SK-N-SH (cell line): ENCODE data around the gene DHRS9. TPM values are rescaled to one million over a fixed set of nuclear protein-coding genes. Genes with fewer than 3 reads are reported as not detected.

Source experiments
- CTCF ChIA-PET: fragments of 300-600, 350-600 bp; formaldehyde crosslinking; extraction: SDS; loops from one replicate; lab custom pipeline; 2021; lab: Yijun Ruan, JAX
- POLR2A ChIA-PET: fragments of 350-600 bp; sonication (Branson Sonifier 250); formaldehyde crosslinking; extraction: SDS; loops from one replicate; lab custom pipeline; 2020; ENCODE audit warnings: antibody characterized with exemption, inconsistent platforms; lab: Yijun Ruan, JAX
- DNase-seq: peaks from one replicate; pipeline ENCODE4 v3.0.0; 2012
- H2AFZ ChIP-seq: fragments of 200-600 bp; sonication (generic); 2 replicates; pipeline ENCODE4 v1.8.1; 2016; ENCODE audit warnings: antibody characterized with exemption, mild to moderate bottlenecking, low read depth
- H3F3A ChIP-seq: fragments of 200-600 bp; sonication (generic); replicated peaks from 2 replicates; pipeline ENCODE3; 2016; ENCODE audit warnings: antibody characterized with exemption, mild to moderate bottlenecking; ENCODE audit not compliant: insufficient read depth
- H3K27ac ChIP-seq, 2 experiments: fragments of 200-500 bp in 1 of 2; fragments of 200-600 bp in 1 of 2; sonication (Bioruptor generic) in 1 of 2; sonication (generic), shearing (Covaris generic) in 1 of 2; 2 replicates each; pipeline versions ENCODE4 v1.5.1 to v1.6.1; 2014 to 2016; ENCODE audit warnings: low read depth in 2 of 2, inconsistent platforms in 1 of 2, low read length in 1 of 2, mild to moderate bottlenecking in 1 of 2, mixed read lengths in 1 of 2
- H3K27me3 ChIP-seq: fragments of 200-600 bp; sonication (generic), shearing (Covaris generic); 2 replicates; pipeline ENCODE4 v1.6.1; 2016; ENCODE audit warnings: mixed run types; ENCODE audit not compliant: insufficient read depth
- H3K36me3 ChIP-seq, 2 experiments: fragments of 200-500 bp in 1 of 2; fragments of 200-600 bp in 1 of 2; sonication (Bioruptor generic) in 1 of 2; sonication (generic) in 1 of 2; replicated peaks in 1 of 2; 2 replicates each; pipeline versions ENCODE3 to v1.5.1; 2014 to 2016; ENCODE audit warnings: low read length in 1 of 2, mild to moderate bottlenecking in 1 of 2; ENCODE audit not compliant: insufficient read depth in 2 of 2, control insufficient read depth in 1 of 2
- H3K4me1 ChIP-seq, 2 experiments: fragments of 200-500 bp in 1 of 2; fragments of 200-600 bp in 1 of 2; sonication (Bioruptor generic) in 1 of 2; sonication (generic), shearing (Covaris generic) in 1 of 2; 2 replicates each; pipeline versions ENCODE4 v1.5.1 to v1.6.1; 2014 to 2016; ENCODE audit warnings: low read depth in 1 of 2, low read length in 1 of 2, mixed run types in 1 of 2; ENCODE audit not compliant: insufficient read depth in 2 of 2, control insufficient read depth in 1 of 2
- H3K4me2 ChIP-seq: fragments of 200-600 bp; sonication (generic), shearing (Covaris generic); 2 replicates; pipeline ENCODE4 v1.6.1; 2017; ENCODE audit warnings: mixed run types
- H3K4me3 ChIP-seq, 2 experiments: fragments of 200-500 bp in 1 of 2; fragments of 200-600 bp in 1 of 2; sonication (Bioruptor generic) in 1 of 2; sonication (generic), shearing (Covaris generic) in 1 of 2; 2 replicates each; pipeline versions ENCODE4 v1.5.1 to v1.8.1; 2014 to 2016; ENCODE audit warnings: low read depth in 2 of 2, inconsistent platforms in 1 of 2, low read length in 1 of 2, mild to moderate bottlenecking in 1 of 2, mixed read lengths in 1 of 2, moderate library complexity in 1 of 2
- H3K79me2 ChIP-seq: fragments of 200-600 bp; sonication (generic); 2 replicates; pipeline ENCODE4 v1.8.1; 2017; ENCODE audit warnings: mild to moderate bottlenecking; ENCODE audit not compliant: insufficient read depth
- H3K9ac ChIP-seq: fragments of 200-600 bp; sonication (generic); 2 replicates; pipeline ENCODE4 v1.6.1; 2017; ENCODE audit warnings: mixed run types
- H3K9me2 ChIP-seq: fragments of 200-600 bp; sonication (generic); 2 replicates; pipeline ENCODE4 v1.6.1; 2017; ENCODE audit warnings: mixed run types
- H3K9me3 ChIP-seq: fragments of 200-600 bp; sonication (generic); 2 replicates; pipeline ENCODE4 v1.6.1; 2017; ENCODE audit warnings: mixed run types, mild to moderate bottlenecking, moderate library complexity
- H4K20me1 ChIP-seq: fragments of 200-600 bp; sonication (generic); 2 replicates; pipeline ENCODE4 v1.6.1; 2017; ENCODE audit warnings: mild to moderate bottlenecking, mixed run types; ENCODE audit not compliant: insufficient read depth
- EP300 ChIP-seq, 2 experiments: IDR thresholded peaks; 2 replicates each; pipeline versions ENCODE4 v1.4.0 to v1.6.1; 2012; ENCODE audit warnings: borderline replicate concordance in 1 of 2, low read depth in 1 of 2, low read length in 1 of 2
- GATA2 ChIP-seq: sonication (generic); formaldehyde crosslinking; IDR thresholded peaks from 2 replicates; pipeline ENCODE4 v1.5.0; 2020; ENCODE audit warnings: mild to moderate bottlenecking, missing genetic modification reagents
- IRF3 ChIP-seq: fragments of 150-350 bp; IDR thresholded peaks from 2 replicates; pipeline ENCODE4 v1.6.1; 2016; ENCODE audit warnings: mild to moderate bottlenecking, low read depth, low read length
- JUND ChIP-seq: IDR thresholded peaks from 2 replicates; pipeline ENCODE4 v1.4.0; 2012
- MAX ChIP-seq: IDR thresholded peaks from 2 replicates; pipeline ENCODE4 v1.4.0; 2012; ENCODE audit warnings: low read depth
- PBX3 ChIP-seq: IDR thresholded peaks from 2 replicates; pipeline ENCODE4; 2012
- POLR2AphosphoS5 ChIP-seq: IDR thresholded peaks from 2 replicates; pipeline ENCODE4 v1.6.1; 2012; ENCODE audit warnings: low read depth, low read length
- RAD21 ChIP-seq: IDR thresholded peaks from 2 replicates; pipeline ENCODE4 v1.6.1; 2012; ENCODE audit warnings: mild to moderate bottlenecking, low read length
- RFX5 ChIP-seq: IDR thresholded peaks from 2 replicates; pipeline ENCODE4 v1.6.1; 2012; ENCODE audit warnings: mild to moderate bottlenecking, improper control_type of control experiment, low read length
- SMC3 ChIP-seq: IDR thresholded peaks from 2 replicates; pipeline ENCODE4 v1.6.1; 2012; ENCODE audit warnings: low read depth, low read length, improper control_type of control experiment
- TAF1 ChIP-seq: IDR thresholded peaks from 2 replicates; pipeline ENCODE4 v1.6.1; 2012; ENCODE audit warnings: low read depth, mild to moderate bottlenecking, low read length, moderate library complexity, borderline replicate concordance
- WGBS: methylation state at CpG from one replicate; pipeline ENCODE4 v1.1.6; 2017; ENCODE audit warnings: low lambda C conversion rate; 5-methylcytosine and 5-hydroxymethylcytosine counted together
- polyA plus RNA-seq, 3 experiments: library from polyadenylated mRNA; depleted of rRNA; stranded (reverse); fragments of >200 nt; gene quantifications; 2 replicates each; pipeline ENCODE4 v1.2.3, GENCODE V29; 2012
- TF ChIP-seq, protein P1 (sequence below): IDR thresholded peaks from 2 replicates; pipeline ENCODE4 v1.6.1; 2012; ENCODE audit warnings: mild to moderate bottlenecking, low read depth, low read length, moderate library complexity

DHRS9 gene
- polyA plus RNA-seq, 1 of the 3 experiments (the other 2 are of a cell fraction) = not detected

- TF ChIP-seq IRF3 (no peak), PBX3 (no peak), TAF1 (no peak), GATA2 (CRISPR knock-in tag) (no peak)
These were observed 41.1 kb downstream of the DHRS9 start (continued) for GRCh38 chr2:169110419-169110818.

DNA sequence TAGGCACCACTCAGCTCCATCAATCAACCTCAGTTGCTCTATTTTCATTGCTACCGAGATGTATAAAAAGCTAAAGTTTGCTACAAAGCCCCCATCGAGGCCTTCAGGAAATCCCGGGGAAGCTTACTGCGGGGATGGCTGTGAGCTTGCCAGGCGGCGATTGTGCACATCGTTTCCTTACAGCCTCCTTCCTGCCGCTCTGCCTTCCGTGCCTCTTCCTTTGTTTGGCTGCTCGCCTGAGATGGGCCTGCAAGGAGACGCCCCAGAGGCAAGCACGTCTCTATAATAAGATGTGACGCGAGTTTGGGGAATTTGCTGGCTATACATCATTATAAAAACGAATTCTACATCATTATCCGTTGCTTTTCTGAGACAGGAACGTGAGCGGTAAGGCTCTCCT is 41.6 kb downstream of the DHRS9 start:
- CTCF ChIA-PET = interaction anchor here (0.9 to 6.1 kb wide), 24 partner anchors 8 to 341 kb away, joined by 3 to 94 read pairs (median 12); no protein-coding TSS in a partner anchor
- H3K79me2 ChIP-seq = no peaks in the 10 kb centered on the region
- no peaks in the 10 kb centered on the region for H3K36me3 ChIP-seq
- 56% methylated on average over 17 of the region's 18 CpGs for WGBS
- H3K4me3 ChIP-seq = no peak overlapping the region
- H3K9me3 ChIP-seq = no peaks in the 10 kb centered on the region
- POLR2A ChIA-PET = no interaction called here
- H3K4me2 ChIP-seq = no peak overlapping the region
- H3K9ac ChIP-seq = no peak overlapping the region
- no peak overlapping the region for H3K27ac ChIP-seq
- H3K9me2 ChIP-seq = no peaks in the 10 kb centered on the region
- H3F3A ChIP-seq = no peaks in the 10 kb centered on the region
- DNase-seq = no peak
- no peaks in the 10 kb centered on the region; a peak in 1 of 4 replicates for H3K4me1 ChIP-seq
- TF ChIP-seq POLR2AphosphoS5 (no peak), JUND (no peak), RAD21 (no peak), SMC3 (no peak), GATA2 (CRISPR knock-in tag) (no peak), EP300 (IDR thresholded peaks at IDR 0.05; ENCODE audit: borderline replicate concordance in 1 of 2, low read depth in 1 of 2, low read length in 1 of 2) (no peak), RFX5 (no peak), MAX (no peak)
- TF ChIP-seq, protein P1, sequence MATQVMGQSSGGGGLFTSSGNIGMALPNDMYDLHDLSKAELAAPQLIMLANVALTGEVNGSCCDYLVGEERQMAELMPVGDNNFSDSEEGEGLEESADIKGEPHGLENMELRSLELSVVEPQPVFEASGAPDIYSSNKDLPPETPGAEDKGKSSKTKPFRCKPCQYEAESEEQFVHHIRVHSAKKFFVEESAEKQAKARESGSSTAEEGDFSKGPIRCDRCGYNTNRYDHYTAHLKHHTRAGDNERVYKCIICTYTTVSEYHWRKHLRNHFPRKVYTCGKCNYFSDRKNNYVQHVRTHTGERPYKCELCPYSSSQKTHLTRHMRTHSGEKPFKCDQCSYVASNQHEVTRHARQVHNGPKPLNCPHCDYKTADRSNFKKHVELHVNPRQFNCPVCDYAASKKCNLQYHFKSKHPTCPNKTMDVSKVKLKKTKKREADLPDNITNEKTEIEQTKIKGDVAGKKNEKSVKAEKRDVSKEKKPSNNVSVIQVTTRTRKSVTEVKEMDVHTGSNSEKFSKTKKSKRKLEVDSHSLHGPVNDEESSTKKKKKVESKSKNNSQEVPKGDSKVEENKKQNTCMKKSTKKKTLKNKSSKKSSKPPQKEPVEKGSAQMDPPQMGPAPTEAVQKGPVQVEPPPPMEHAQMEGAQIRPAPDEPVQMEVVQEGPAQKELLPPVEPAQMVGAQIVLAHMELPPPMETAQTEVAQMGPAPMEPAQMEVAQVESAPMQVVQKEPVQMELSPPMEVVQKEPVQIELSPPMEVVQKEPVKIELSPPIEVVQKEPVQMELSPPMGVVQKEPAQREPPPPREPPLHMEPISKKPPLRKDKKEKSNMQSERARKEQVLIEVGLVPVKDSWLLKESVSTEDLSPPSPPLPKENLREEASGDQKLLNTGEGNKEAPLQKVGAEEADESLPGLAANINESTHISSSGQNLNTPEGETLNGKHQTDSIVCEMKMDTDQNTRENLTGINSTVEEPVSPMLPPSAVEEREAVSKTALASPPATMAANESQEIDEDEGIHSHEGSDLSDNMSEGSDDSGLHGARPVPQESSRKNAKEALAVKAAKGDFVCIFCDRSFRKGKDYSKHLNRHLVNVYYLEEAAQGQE = no peak
- H3K27me3 ChIP-seq = no peaks in the 10 kb centered on the region
- H2AFZ ChIP-seq = no peak overlapping the region
- H4K20me1 ChIP-seq = no peaks in the 10 kb centered on the region
